ENCODE results near the gene FXN.

DNA sequence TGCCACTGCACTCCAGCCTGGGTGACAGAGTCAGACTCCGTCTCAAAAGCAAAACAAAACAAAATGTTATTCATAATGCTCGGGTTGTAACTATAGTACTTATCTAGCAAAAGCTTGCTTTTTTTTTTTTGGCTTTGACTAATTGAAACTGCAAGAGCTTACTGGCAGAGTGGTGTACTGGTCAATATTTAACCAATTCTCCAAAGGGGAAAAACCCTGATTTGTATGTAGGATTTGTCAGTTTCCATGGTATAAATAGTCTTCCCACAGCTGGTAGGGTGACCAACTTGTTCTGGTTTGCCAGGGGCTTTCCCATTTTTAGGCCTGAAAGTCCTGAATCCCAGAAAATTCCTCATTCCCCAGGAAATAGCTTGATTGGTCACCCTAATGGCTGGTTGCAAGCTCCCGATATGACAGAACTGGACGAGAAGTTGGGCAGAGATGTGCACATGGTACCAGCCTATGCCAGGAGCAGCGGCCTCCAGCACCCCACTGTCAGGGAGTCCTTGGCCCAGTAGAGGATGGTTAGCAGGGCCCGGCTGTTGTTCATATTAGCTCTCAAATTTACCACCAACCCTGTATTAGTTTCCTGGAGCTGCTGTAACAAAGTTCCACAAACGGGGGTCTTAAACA is 58.0 kb downstream of the FXN start:
- TF ChIP-seq CTCF (conservative IDR thresholded peaks at IDR 0.05) (no peak), ZFX (IDR thresholded peaks at IDR 0.05) (no peak)

All from C4-2B (cell line).